LNCAP (cell line): ENCODE results near the gene TTN.

ENCODE experiments used
- TF ChIP-seq, protein P1 (sequence below): fragments of 450-650 bp; IDR thresholded peaks from 2 replicates; pipeline ENCODE4 v1.5.1; 2017; ENCODE audit warnings: mild to moderate bottlenecking

The TTN gene

GRCh38 chr2:178787934-178788333, 19.3 kb downstream of the TTN start:
- TF ChIP-seq, protein P1, sequence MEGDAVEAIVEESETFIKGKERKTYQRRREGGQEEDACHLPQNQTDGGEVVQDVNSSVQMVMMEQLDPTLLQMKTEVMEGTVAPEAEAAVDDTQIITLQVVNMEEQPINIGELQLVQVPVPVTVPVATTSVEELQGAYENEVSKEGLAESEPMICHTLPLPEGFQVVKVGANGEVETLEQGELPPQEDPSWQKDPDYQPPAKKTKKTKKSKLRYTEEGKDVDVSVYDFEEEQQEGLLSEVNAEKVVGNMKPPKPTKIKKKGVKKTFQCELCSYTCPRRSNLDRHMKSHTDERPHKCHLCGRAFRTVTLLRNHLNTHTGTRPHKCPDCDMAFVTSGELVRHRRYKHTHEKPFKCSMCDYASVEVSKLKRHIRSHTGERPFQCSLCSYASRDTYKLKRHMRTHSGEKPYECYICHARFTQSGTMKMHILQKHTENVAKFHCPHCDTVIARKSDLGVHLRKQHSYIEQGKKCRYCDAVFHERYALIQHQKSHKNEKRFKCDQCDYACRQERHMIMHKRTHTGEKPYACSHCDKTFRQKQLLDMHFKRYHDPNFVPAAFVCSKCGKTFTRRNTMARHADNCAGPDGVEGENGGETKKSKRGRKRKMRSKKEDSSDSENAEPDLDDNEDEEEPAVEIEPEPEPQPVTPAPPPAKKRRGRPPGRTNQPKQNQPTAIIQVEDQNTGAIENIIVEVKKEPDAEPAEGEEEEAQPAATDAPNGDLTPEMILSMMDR: no peak

- TF ChIP-seq, protein P1: no peak
These were observed 20.1 kb downstream of the TTN start for GRCh38 chr2:178787155-178787554.

DNA sequence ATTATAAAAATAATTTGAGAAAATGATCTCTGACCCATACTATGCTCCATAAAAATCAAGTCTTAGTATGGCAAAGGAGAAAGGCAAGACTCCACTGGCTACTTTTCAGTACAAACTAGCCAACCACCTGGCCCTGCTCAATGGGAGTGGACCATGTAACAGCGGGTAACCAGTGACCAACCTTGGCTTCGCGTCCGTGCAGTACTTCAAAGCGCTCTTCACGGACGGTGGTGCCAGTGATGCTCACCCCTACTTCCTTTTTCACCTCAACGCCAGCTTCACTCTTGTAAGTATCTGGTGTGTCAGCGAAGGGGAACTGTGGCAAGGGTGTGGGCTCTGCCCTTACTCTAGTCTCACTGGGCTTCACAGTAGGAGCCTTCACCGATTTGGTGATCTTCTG, 23.3 kb downstream of the TTN start:
- TF ChIP-seq, protein P1: no peak

- TF ChIP-seq, protein P1: no peak
These were observed 25.0 kb downstream of the TTN start for GRCh38 chr2:178782236-178782635.

DNA sequence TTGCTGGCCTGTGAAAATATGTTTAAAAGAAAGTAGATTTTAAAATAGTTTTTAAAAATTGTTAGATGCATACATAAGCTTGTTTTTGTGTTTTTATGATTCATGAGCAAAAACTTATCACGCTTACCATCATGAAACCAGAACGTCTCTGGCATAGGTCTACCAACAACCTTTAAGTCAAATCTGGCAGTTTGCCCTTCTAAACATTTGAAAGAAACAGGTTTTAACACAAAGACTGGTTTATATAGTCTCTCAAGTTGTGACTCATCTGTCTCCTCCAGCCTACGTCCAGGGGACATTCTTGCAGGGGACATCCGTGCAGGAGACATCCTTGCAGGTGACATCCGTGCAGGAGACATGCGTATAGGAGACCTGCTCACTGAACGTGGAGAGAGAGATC, 29.6 kb downstream of the TTN start:
- TF ChIP-seq, protein P1: no peak

DNA sequence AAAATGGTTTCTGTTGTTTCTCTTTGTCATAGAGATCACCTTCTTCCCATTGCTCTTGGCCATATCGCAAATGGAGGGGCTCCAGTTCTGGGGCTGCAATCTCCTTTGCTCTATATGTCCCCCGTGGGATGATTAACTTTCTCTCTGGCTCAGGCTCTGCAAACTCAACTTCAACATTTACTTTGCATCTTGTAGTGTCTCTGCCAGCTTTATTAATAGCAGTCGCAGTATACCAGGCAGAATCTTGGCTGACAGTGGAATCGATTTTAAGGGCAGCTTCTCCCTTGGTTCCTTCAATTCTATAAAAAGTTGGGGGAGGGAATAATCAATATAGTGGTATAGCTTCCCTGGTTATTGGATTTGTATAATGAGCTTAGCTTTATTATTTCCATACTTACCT, 30.5 kb downstream of the TTN start:
- TF ChIP-seq, protein P1: no peak

GRCh38 chr2:178775975-178776374, 31.2 kb downstream of the TTN start:
- TF ChIP-seq, protein P1: no peak

- TF ChIP-seq, protein P1: no peak
These were observed 36.7 kb downstream of the TTN start for GRCh38 chr2:178770518-178770917.
